HG02763 (cell line): ENCODE data around the gene DPP10.

Source experiments
- ATAC-seq: cut with Tn5 transposase; IDR thresholded peaks from one replicate; pipeline ENCODE4 v1.9.1; 2021; ENCODE audit warnings: mild to moderate bottlenecking, moderate library complexity; ENCODE audit not compliant: unreplicated experiment

Gene DPP10

GRCh38 chr2:115115135-115115534 is 672.7 kb downstream of the DPP10 start:
- no peak for ATAC-seq

GRCh38 chr2:115118306-115118705 is 675.9 kb downstream of the DPP10 start:
- ATAC-seq, result no peak

- no peak for ATAC-seq
Observed at GRCh38 chr2:115119086-115119485, 676.6 kb downstream of the DPP10 start.

- ATAC-seq, result no peak
Observed at GRCh38 chr2:115122701-115123100, 680.3 kb downstream of the DPP10 start.

GRCh38 chr2:115124817-115125216 is 682.4 kb downstream of the DPP10 start:
- ATAC-seq, result no peak

GRCh38 chr2:115129536-115129935 is 687.1 kb downstream of the DPP10 start:
- ATAC-seq, result no peak

GRCh38 chr2:115160531-115161080 is 718.2 kb downstream of the DPP10 start:
- no peak for ATAC-seq

- no peak for ATAC-seq
Observed at GRCh38 chr2:115161081-115161770, 718.8 kb downstream of the DPP10 start.

- no peak for ATAC-seq
Observed at GRCh38 chr2:115161771-115162493, 719.5 kb downstream of the DPP10 start.

GRCh38 chr2:115162494-115163293 is 720.3 kb downstream of the DPP10 start:
- no peak for ATAC-seq

GRCh38 chr2:115163572-115163971 is 721.1 kb downstream of the DPP10 start:
- ATAC-seq, result no peak

- ATAC-seq, result no peak
Observed at GRCh38 chr2:115165529-115166109, 723.2 kb downstream of the DPP10 start.

GRCh38 chr2:115168457-115168856 is 726.0 kb downstream of the DPP10 start:
- no peak for ATAC-seq

GRCh38 chr2:115169814-115170213 is 727.4 kb downstream of the DPP10 start:
- ATAC-seq, result no peak

- ATAC-seq, result no peak
Observed at GRCh38 chr2:115171751-115172150, 729.3 kb downstream of the DPP10 start.

GRCh38 chr2:115174651-115175050 is 732.2 kb downstream of the DPP10 start:
- no peak for ATAC-seq

- ATAC-seq, result no peak
Observed at GRCh38 chr2:115183144-115183543, 740.7 kb downstream of the DPP10 start.

- ATAC-seq, result no peak
Observed at GRCh38 chr2:115190459-115190858, 748.0 kb downstream of the DPP10 start.

GRCh38 chr2:115194623-115195022 is 752.2 kb downstream of the DPP10 start:
- no peak for ATAC-seq

- no peak for ATAC-seq
Observed at GRCh38 chr2:115196587-115196986, 754.1 kb downstream of the DPP10 start.

- no peak for ATAC-seq
Observed at GRCh38 chr2:115199966-115200365, 757.5 kb downstream of the DPP10 start.
